ENCODE measurements around the gene MEF2A.
"Not testable (repeated sequence)": the region's sequence is repeated elsewhere in the genome, so short reads cannot be mapped to it uniquely, and the experiment has no call there.

The MEF2A gene

GRCh38 chr15:99565299-99566156 lies at the start of gene MEF2A:
TSS of gene MEF2A (plus strand) at chr15:99565984. CDS start at chr15:99633120, 67,136 bp downstream.
- DNase-seq (ENCODE audit: low read depth), result peak; percentile 91

DNA sequence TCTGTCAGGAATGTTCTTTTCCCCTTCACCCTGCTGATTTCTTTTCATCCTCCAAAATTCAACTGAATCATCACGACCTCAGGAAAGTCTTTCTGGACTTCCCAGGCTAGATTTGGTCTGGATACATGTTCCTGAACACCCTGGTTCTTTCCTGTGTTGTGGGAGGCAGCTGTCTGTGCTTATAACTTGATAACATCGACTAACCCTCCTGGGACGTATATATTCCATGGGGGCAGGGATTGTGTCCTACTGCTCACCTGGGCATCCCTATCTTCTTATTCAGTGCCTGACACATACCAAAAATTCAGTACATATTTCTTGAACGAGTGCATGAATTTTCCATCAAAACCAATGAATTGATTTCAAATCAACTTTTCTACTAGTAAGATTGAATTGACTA lies 47.6 kb upstream of the MEF2A start:
- DNase-seq (ENCODE audit: low read depth), result no peak

- DNase-seq (ENCODE audit: low read depth), result not testable (repeated sequence)
These were observed 46.4 kb upstream of the MEF2A start for GRCh38 chr15:99519366-99519765.

DNA sequence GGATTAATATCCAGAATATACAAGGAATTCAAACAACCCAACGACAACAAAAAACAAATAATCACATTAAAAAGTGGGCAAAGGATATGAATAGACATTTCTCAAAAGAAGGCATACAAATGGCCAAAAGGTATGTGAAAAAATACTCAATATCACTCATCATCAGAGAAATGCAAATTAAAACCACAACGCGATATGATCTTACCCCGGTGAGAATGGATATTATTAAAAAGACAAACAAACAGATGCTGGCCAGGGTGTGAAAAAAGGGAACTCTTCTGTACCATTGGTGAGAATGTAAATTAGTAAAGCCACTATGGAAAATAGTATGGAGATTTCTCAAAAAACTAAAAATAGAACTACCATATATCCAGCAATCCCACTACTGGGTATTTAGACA lies 43.5 kb upstream of the MEF2A start:
- no peak for DNase-seq (ENCODE audit: low read depth)

DNA sequence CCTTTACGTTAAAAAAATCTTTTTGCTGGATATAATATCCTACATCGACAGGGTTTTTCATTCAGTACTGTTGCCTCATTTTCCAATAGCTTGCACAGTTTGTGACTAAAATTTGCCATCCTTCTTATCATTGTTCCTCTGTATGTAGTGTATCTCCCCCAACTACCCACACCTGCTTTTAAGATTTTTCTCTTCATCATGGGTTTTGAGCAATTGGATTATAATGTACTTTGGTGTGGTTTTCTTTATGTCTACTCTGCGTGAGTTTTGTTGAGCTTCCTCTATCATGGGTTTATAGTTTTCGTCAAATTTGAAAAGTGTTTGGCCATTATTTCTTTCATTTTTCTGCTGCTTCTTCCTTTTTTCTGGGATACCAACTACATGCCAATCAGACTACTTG lies 39.6 kb upstream of the MEF2A start:
- no peak for DNase-seq (ENCODE audit: low read depth)

DNA sequence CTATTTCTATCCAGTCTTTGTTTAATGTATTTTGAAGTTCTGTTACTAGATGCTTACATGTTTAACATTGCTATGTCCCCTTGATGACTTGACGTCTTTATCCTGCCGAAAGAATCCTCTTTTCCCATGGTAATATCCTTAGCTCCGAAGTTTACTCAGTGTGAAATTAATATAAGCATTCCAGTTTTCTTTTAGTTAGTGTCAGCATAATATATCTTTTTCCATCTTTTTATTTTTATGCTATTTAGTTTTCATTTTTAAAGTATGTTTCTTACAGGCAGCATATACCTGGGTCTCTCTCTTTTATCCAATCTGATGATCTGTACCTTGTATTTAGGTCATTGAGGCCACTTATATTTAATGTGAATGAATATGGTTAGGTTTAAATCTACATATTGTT lies 39.1 kb upstream of the MEF2A start:
- no peak for DNase-seq (ENCODE audit: low read depth)

- peak; percentile 81 for DNase-seq (ENCODE audit: low read depth)
These were observed 29.3 kb upstream of the MEF2A start for GRCh38 chr15:99536422-99537040.

GRCh38 chr15:99537344-99537743 lies 28.4 kb upstream of the MEF2A start:
- no peak for DNase-seq (ENCODE audit: low read depth)

- DNase-seq (ENCODE audit: low read depth), result no peak
These were observed 27.5 kb upstream of the MEF2A start for GRCh38 chr15:99538261-99538660.

DNA sequence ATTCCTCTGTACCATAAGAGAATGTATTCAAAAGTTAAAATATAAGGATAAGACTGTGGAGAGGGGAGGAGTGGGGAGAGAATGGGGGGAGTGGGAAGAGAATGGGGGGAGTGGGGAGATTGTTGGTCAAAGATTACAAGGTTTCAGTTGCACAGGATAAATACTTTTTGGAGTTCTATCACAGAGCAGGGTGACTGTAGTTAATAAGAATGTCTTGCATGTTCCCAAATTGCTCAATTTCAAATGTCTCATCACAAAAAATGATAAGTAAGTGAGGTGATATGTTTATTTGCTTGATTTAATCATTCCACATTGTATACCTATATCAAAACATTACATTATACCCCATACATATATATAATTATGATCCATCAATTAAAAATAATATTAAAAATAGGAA lies 23.0 kb upstream of the MEF2A start:
- no peak for DNase-seq (ENCODE audit: low read depth)

DNA sequence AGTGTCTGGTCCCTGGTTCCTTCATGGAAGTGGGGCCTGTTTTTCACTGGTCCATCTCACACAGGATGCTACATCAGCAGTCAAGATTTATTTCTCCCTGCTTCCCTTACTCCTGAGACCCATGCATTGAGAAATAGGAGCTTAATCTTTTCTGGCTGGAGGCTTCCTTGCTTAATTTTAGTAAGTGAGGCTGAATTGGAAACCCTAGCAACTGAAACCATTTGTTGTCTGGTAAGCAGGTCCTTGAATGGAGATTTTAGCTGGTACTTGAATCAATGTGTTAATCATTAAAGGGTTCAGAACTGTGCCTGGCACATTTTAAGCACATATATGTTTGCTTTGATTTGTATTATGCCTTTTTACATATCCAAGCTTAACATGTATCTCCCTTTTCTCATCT lies 20.2 kb upstream of the MEF2A start:
- no peak for DNase-seq (ENCODE audit: low read depth)

GRCh38 chr15:99546441-99547100 lies 19.2 kb upstream of the MEF2A start:
- no peak for DNase-seq (ENCODE audit: low read depth)

GRCh38 chr15:99547517-99547916 lies 18.3 kb upstream of the MEF2A start:
- no peak for DNase-seq (ENCODE audit: low read depth)

GRCh38 chr15:99550077-99550476 lies 15.7 kb upstream of the MEF2A start:
- no peak for DNase-seq (ENCODE audit: low read depth)

DNA sequence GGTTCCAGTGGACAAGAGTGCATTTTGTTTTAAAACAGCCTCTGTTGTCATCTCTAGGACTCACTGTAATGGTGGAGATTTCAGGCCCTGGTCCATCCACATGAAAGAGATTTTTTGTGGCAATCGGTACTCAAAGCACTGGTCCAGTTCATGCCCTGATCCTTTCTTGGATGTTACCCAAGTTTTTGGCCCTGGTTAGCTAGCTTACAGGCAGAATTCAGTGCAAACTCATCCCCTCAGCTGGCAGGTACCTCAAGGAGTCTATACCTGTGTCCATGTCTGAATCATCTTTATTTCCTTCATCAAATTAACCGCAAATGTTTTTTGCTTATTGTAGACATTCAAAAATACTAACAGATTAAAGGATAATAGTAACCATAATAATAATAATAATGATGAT lies 13.7 kb upstream of the MEF2A start:
- DNase-seq (ENCODE audit: low read depth), result no peak

DNA sequence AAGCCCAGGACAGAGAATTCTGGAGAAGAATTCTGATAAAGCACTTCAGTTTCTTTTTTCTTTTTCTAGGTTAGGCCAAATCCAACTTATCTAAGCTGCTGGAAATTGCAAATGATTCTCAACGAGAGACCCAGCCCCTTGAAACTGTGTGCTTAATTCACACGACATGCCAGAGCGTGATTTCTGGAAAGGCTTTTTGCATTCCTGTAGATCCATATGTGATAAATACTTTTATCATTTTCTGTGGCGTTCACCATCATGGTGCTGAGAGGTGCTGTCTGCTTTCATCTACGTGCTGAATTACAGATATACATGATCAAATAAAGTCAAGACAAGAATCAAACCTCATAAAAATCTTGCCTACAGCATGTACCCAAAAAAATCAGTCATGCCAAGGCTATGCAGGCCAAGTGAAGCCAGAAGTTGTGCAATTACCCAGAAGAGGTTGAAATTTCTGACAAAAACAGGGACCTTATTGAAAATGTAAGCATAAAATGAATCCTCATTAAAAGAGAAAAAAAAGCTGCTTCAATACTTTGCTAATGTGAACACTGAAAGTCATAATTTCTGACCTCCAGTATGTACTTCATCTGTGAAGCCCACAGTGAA lies 10.8 kb upstream of the MEF2A start:
- DNase-seq (ENCODE audit: low read depth), result no peak

- DNase-seq (ENCODE audit: low read depth), result no peak
These were observed 9.8 kb upstream of the MEF2A start for GRCh38 chr15:99556011-99556410.

DNA sequence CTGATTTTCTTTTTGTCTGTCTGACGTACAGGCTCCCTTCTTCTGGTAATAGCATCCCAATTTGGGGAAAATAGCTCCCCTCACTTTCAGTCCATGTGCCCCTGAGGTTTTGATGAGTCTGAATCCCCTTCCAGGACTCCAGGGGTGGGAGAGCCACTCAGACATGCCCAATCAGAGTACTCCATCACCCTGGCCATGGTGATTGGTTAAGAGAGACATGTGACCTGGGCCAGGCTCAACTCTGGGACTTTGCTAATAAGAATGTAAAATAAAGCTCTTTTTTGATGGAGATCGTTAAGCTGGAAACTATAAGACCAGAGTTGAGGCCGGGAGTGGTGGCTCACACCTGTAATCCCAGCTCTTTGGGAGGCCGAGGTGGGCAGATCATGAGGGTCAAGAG lies 9.2 kb upstream of the MEF2A start:
- DNase-seq (ENCODE audit: low read depth), result no peak

DNA sequence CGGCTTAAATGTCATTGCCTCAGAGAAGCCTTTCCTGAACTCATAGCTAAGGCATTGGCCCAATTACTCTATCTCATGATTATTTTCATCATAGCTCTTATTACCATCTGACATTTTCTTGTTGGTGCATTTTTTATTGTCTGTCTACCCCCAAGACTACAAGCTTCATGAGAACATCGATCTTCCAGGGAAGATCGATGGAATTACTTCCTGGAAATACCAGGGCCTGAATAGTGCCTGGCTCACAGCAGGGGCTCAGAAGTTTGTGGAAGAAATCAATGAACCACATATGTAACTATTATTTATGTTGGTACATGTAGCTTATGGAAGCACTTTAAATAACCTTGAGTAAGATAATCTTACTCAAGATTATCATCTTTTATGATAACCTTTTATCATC lies 7.7 kb upstream of the MEF2A start:
- no peak for DNase-seq (ENCODE audit: low read depth)

GRCh38 chr15:99558571-99558970 lies 7.2 kb upstream of the MEF2A start:
- DNase-seq (ENCODE audit: low read depth), result no peak

- no peak for DNase-seq (ENCODE audit: low read depth)
These were observed 4.1 kb upstream of the MEF2A start for GRCh38 chr15:99561476-99562230.

GRCh38 chr15:99562238-99562637 lies 3.5 kb upstream of the MEF2A start:
- DNase-seq (ENCODE audit: low read depth), result no peak

Data from HS-27A (cell line).